ENCODE data around the gene IGSF21. TPM values are rescaled to one million over a fixed set of nuclear protein-coding genes. Genes with fewer than 3 reads are reported as not detected.

The IGSF21 gene
- total and polyA plus RNA-seq, 2 of the 8 experiments (the other 6 are each of a cell fraction or from before 2014, with no cell fraction given): 22.5 to 28.5 TPM

DNA sequence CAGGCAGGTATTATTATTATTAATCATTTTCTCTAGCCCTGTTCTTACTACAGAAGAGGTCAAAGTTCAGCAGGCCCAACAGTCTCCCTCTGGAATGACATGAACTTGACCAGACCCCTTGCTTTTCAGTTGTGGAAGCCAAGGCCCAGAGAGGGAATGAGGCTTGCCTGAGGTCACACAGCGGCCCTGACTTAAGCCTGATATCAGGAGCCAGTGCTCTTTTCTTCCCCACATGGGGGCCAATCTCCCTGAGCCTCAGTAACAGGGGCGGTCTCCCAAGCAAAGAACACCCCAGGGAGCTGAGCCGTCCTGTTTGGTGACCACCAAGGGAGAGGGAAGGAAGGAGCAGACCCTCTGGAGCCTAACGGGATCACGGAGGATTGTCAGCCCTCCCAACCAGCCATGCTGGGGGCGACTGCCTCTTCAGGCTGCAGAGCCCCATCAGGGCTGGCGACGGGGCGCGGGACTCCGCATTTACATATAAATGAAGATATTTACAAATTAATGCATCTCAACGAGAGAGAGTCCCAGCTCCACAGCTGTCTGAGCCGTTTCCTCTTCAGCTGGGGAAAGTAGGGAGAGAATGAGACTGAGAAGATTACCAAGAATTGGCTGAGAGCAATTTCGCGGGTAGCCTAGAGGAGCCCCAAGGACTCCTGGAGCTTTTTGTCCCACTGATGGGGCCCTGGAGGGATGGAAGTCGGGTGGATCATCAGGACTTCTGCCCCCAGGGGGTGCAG lies 187.0 kb downstream of the IGSF21 start (continued):
- TF ChIP-seq ATF2 (IDR thresholded peaks at IDR 0.05; ENCODE audit: low read length) (no peak), SP1 (IDR thresholded peaks at IDR 0.05; ENCODE audit: low read depth, low read length) (peak; percentile 30; the same call in 1 of the 2 replicates), EGR1 (IDR thresholded peaks at IDR 0.05; ENCODE audit: borderline replicate concordance, low read depth, low read length) (no peak), JUN (IDR thresholded peaks at IDR 0.05; ENCODE audit: low read depth, low read length) (no peak)
- TF ChIP-seq, protein P1, sequence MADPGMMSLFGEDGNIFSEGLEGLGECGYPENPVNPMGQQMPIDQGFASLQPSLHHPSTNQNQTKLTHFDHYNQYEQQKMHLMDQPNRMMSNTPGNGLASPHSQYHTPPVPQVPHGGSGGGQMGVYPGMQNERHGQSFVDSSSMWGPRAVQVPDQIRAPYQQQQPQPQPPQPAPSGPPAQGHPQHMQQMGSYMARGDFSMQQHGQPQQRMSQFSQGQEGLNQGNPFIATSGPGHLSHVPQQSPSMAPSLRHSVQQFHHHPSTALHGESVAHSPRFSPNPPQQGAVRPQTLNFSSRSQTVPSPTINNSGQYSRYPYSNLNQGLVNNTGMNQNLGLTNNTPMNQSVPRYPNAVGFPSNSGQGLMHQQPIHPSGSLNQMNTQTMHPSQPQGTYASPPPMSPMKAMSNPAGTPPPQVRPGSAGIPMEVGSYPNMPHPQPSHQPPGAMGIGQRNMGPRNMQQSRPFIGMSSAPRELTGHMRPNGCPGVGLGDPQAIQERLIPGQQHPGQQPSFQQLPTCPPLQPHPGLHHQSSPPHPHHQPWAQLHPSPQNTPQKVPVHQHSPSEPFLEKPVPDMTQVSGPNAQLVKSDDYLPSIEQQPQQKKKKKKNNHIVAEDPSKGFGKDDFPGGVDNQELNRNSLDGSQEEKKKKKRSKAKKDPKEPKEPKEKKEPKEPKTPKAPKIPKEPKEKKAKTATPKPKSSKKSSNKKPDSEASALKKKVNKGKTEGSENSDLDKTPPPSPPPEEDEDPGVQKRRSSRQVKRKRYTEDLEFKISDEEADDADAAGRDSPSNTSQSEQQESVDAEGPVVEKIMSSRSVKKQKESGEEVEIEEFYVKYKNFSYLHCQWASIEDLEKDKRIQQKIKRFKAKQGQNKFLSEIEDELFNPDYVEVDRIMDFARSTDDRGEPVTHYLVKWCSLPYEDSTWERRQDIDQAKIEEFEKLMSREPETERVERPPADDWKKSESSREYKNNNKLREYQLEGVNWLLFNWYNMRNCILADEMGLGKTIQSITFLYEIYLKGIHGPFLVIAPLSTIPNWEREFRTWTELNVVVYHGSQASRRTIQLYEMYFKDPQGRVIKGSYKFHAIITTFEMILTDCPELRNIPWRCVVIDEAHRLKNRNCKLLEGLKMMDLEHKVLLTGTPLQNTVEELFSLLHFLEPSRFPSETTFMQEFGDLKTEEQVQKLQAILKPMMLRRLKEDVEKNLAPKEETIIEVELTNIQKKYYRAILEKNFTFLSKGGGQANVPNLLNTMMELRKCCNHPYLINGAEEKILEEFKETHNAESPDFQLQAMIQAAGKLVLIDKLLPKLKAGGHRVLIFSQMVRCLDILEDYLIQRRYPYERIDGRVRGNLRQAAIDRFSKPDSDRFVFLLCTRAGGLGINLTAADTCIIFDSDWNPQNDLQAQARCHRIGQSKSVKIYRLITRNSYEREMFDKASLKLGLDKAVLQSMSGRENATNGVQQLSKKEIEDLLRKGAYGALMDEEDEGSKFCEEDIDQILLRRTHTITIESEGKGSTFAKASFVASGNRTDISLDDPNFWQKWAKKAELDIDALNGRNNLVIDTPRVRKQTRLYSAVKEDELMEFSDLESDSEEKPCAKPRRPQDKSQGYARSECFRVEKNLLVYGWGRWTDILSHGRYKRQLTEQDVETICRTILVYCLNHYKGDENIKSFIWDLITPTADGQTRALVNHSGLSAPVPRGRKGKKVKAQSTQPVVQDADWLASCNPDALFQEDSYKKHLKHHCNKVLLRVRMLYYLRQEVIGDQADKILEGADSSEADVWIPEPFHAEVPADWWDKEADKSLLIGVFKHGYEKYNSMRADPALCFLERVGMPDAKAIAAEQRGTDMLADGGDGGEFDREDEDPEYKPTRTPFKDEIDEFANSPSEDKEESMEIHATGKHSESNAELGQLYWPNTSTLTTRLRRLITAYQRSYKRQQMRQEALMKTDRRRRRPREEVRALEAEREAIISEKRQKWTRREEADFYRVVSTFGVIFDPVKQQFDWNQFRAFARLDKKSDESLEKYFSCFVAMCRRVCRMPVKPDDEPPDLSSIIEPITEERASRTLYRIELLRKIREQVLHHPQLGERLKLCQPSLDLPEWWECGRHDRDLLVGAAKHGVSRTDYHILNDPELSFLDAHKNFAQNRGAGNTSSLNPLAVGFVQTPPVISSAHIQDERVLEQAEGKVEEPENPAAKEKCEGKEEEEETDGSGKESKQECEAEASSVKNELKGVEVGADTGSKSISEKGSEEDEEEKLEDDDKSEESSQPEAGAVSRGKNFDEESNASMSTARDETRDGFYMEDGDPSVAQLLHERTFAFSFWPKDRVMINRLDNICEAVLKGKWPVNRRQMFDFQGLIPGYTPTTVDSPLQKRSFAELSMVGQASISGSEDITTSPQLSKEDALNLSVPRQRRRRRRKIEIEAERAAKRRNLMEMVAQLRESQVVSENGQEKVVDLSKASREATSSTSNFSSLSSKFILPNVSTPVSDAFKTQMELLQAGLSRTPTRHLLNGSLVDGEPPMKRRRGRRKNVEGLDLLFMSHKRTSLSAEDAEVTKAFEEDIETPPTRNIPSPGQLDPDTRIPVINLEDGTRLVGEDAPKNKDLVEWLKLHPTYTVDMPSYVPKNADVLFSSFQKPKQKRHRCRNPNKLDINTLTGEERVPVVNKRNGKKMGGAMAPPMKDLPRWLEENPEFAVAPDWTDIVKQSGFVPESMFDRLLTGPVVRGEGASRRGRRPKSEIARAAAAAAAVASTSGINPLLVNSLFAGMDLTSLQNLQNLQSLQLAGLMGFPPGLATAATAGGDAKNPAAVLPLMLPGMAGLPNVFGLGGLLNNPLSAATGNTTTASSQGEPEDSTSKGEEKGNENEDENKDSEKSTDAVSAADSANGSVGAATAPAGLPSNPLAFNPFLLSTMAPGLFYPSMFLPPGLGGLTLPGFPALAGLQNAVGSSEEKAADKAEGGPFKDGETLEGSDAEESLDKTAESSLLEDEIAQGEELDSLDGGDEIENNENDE (IDR thresholded peaks at IDR 0.05; ENCODE audit: insufficient replicate concordance, low read length): no peak
